ENCODE data around the gene FLCN. TPM values are rescaled to one million over a fixed set of nuclear protein-coding genes. Genes with fewer than 3 reads are reported as not detected.
"Not testable (repeated sequence)": the region's sequence is repeated elsewhere in the genome, so short reads cannot be mapped to it uniquely, and the experiment has no call there.

Gene FLCN
- total RNA-seq, 2 experiments from 2014 or later: 36.2 to 47.7 TPM

DNA sequence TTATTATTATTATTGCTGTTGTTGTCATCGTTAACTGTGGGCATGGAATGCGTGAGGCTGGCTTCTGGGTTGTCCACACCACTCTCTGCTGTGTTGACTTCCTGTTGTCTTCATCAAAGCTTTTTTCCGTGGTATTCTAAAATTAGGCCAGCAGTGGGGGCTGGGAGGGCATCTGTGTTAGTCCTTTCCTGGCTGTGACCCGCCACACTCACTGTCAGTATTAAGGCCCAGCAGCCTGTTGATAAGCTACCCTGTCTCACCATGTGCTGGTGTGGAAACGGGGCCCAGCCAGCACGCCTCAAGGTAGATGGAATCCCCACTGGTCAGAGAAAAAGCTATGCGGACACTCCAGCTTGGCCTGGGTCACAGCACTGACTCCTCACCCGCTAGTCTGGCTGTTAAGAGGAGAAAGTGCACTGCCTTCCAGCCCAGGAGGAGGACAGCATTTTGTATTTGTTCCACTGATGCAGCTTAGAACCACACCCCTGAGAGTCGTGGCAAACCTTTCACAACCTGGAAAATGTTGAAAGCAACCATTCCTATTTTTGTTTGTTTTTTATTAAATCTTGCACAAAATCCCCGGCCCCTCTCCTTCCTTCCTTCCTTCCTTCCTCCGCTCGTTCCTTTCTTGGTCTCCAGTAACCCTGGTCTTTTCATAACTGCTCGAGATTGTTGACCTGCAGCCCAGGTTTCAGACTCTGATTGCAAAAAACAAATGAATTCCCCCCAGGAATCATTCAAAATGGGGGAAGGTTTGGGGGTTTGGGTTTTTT is 51.8 kb downstream of the FLCN start:
- H3K27ac Mint-ChIP-seq: peak overlapping the region; percentile 93
- H3K4me1 Mint-ChIP-seq: peaks cover 62% of the 10 kb centered on the region
- H3K9me3 Mint-ChIP-seq (ENCODE audit: low read depth); H3K27me3 Mint-ChIP-seq: not testable (repeated sequence)
- CTCF ChIA-PET: interaction anchor here (0.8 to 1.4 kb wide), 2 partner anchors 10 to 43 kb away, joined by 3 to 5 read pairs; no protein-coding TSS in a partner anchor
- DNase-seq (peak; percentile 71), ATAC-seq (peak; percentile 32)
- peaks cover 41% of the 10 kb centered on the region for H3K36me3 Mint-ChIP-seq
- peak overlapping the region; percentile 29 for H3K4me3 Mint-ChIP-seq

DNA sequence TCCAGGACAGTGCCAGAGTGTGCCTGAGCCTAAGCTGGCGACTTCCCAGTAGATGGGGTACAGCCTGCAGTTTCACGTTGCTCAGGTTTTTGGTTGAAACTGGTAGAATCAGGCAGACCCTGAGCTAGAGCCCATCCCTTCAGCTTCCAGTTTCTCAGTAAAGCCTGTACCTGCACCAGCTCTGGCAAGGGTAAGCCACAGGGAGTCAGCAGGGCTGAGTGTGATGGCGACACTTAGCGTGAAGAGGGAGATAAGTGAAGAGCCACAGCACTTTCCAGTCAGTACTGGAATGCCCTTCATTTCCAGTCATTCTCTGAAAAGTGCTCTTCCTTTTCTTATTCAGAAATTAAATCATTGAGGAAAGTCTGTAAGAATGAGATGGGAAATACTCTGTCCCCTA is 53.2 kb downstream of the FLCN start:
- ATAC-seq (no peak), DNase-seq (no peak)
- Mint-ChIP-seq H3K4me3 (no peak overlapping the region), H3K27ac (peak overlapping the region; percentile 93), H3K4me1 (peaks cover 74% of the 10 kb centered on the region), H3K36me3 (peaks cover 48% of the 10 kb centered on the region), H3K27me3 (no peaks in the 10 kb centered on the region), H3K9me3 (ENCODE audit: low read depth) (no peaks in the 10 kb centered on the region)
- CTCF ChIA-PET: interaction anchor here (1.5 kb wide), 1 partner anchor 11 kb away, joined by 4 read pairs; no protein-coding TSS in a partner anchor

GRCh38 chr17:17182598-17183136 is 54.3 kb downstream of the FLCN start:
- no peak overlapping the region for H3K4me3 Mint-ChIP-seq
- H3K9me3 Mint-ChIP-seq (ENCODE audit: low read depth): no peaks in the 10 kb centered on the region
- H3K4me1 Mint-ChIP-seq: peaks cover 85% of the 10 kb centered on the region
- peak overlapping the region; percentile 93 for H3K27ac Mint-ChIP-seq
- no peak for ATAC-seq
- CTCF ChIA-PET: interaction anchor here (1.5 kb wide), 1 partner anchor 10 kb away, joined by 4 read pairs; no protein-coding TSS in a partner anchor
- peaks cover 52% of the 10 kb centered on the region for H3K36me3 Mint-ChIP-seq
- no peak for DNase-seq
- no peaks in the 10 kb centered on the region for H3K27me3 Mint-ChIP-seq

DNA sequence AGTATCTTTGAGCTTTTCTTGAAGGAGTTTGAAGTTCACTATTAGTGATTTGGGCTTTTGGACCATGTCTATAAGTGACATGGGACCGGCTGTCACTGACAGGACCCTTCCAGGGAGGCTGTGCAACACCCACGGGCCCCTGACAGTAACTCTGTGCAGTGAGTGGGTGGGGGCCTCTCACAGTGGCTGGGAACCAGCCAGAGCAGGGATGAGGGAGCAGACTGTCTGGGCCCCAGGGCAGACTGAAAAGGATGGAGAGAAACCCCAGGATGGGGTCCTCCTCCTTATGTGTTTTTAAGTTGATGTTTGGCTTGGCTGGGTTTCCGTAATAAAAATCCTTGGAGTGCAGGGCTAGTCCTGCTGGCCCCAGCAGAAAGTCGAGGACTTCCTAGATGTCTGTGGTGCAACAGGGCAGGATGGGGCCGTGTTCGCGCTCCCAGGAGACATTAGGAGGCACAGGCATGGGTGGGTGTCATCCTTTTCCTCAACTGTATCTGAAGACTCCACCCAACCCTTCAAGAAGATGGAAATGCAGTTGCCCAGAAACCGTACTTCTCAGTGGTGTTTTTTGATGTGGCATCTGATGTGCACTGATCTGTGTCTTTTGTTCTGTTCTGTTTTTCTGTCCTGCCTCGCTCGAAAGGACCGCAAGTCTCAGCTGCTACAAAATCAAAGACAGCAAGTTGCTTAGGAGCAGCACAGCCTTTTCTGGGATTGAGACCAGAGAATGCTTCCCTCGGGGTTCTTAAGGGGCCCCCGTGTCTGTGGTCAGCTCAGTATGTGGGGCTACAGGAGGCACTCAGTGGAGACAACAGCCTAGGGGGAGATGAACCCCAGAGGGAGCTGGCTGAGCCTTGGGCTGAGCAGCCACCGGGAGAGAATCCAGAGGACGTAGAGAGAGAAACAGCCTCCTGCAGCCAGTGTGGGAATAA is 55.0 kb downstream of the FLCN start:
- Mint-ChIP-seq H3K36me3 (peaks cover 59% of the 10 kb centered on the region), H3K4me3 (peak overlapping the region; percentile 37), H3K9me3 (ENCODE audit: low read depth) (no peaks in the 10 kb centered on the region), H3K27me3 (no peaks in the 10 kb centered on the region), H3K4me1 (peaks cover 92% of the 10 kb centered on the region), H3K27ac (peak overlapping the region; percentile 88)
- DNase-seq (no peak), ATAC-seq (no peak)
- CTCF ChIA-PET: interaction anchor here (0.8 kb wide), 1 partner anchor 8 kb away, joined by 3 read pairs; no protein-coding TSS in a partner anchor

DNA sequence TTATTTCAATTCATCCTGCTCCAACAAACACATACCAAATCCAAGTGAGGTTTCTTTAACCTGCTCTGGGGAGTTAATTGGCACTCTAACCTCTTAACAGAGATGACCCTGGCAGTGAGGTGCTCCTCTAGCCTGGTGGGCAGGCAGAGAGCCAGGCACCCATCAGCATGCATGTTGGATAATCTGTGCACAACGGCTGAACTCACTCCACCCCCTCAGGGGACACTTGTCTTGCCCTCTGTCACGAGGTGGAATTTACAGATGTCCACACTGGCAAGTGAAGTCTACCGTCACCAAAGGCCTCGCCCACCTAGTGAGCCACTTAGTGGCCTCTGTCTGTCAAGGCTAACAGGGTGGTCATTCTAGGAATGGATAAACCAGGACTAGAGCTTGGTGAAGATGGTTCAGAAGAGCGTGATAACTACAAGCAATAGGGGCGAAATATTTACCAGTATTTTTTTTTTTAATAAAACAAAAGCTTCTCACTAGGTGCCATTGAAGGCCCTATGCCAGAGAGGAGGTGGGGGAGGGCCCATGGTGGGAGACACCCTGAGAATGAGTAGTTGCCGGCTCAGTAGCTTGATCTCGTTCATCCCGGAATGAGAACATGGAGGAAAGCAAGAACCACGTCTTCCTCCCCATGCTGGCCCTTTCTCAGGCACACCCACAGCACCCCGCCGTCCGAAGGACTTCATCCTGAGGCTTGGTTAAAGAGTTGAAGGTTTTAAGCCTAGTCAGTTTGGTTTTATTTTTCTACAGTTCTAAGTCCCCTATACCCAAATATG is 56.0 kb downstream of the FLCN start:
- CTCF ChIA-PET: interaction anchor here (0.8 kb wide), 1 partner anchor 9 kb away, joined by 3 read pairs; no protein-coding TSS in a partner anchor
- no peak for DNase-seq
- H3K36me3 Mint-ChIP-seq: peaks cover 65% of the 10 kb centered on the region
- H3K9me3 Mint-ChIP-seq (ENCODE audit: low read depth): no peaks in the 10 kb centered on the region
- H3K4me1 Mint-ChIP-seq: peaks cover 92% of the 10 kb centered on the region
- H3K27me3 Mint-ChIP-seq: no peaks in the 10 kb centered on the region
- peak overlapping the region; percentile 71 for H3K4me3 Mint-ChIP-seq
- peak overlapping the region; percentile 98 for H3K27ac Mint-ChIP-seq
- no peak for ATAC-seq

GRCh38 chr17:17180141-17180603 is 56.8 kb downstream of the FLCN start:
- no peaks in the 10 kb centered on the region for H3K27me3 Mint-ChIP-seq
- peak overlapping the region; percentile 71 for H3K4me3 Mint-ChIP-seq
- ATAC-seq: peak; percentile 30
- peaks cover 92% of the 10 kb centered on the region for H3K4me1 Mint-ChIP-seq
- peak; percentile 56 for DNase-seq
- peak overlapping the region; percentile 98 for H3K27ac Mint-ChIP-seq
- no peaks in the 10 kb centered on the region for H3K9me3 Mint-ChIP-seq (ENCODE audit: low read depth)
- CTCF ChIA-PET: interaction anchor here (0.6 to 1.8 kb wide), 3 partner anchors 9 to 1003 kb away, joined by 3 to 5 read pairs (median 3); partner anchors contain the start of gene ALKBH5
- H3K36me3 Mint-ChIP-seq: peaks cover 57% of the 10 kb centered on the region

- Mint-ChIP-seq H3K36me3 (peaks cover 56% of the 10 kb centered on the region), H3K4me3 (peak overlapping the region; percentile 71), H3K27me3 (no peaks in the 10 kb centered on the region), H3K9me3 (ENCODE audit: low read depth) (no peaks in the 10 kb centered on the region), H3K27ac (peak overlapping the region; percentile 98), H3K4me1 (peaks cover 89% of the 10 kb centered on the region)
- DNase-seq (peak; percentile 55), ATAC-seq (peak; percentile 86)
- CTCF ChIA-PET: interaction anchor here (0.6 to 1.8 kb wide), 3 partner anchors 9 to 1004 kb away, joined by 3 to 5 read pairs (median 3); partner anchors contain the start of gene ALKBH5
Measured at GRCh38 chr17:17179371-17179827, 57.6 kb downstream of the FLCN start.

DNA sequence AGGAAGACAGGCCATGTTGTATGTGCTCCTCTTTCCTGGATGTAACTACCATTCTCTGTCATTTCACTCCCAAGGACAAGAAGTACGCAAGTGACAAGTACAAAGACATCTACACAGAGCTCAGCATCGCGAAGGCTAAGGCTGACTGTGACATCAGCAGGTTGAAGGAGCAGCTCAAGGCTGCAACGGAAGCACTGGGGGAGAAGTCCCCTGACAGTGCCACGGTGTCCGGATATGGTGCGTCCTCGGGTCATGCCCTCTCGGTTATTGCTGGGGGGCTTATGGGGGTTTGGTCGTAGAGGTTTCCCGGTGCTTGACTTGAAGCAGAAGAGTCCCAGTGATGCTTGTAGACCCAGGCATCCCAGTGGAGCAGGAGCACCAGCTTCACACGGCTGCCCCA is 59.8 kb downstream of the FLCN start:
- Mint-ChIP-seq H3K4me3 (peak overlapping the region; percentile 10), H3K4me1 (peaks cover 90% of the 10 kb centered on the region), H3K9me3 (ENCODE audit: low read depth) (no peaks in the 10 kb centered on the region), H3K27me3 (no peaks in the 10 kb centered on the region), H3K36me3 (peaks cover 59% of the 10 kb centered on the region), H3K27ac (peak overlapping the region; percentile 71)
- CTCF ChIA-PET: interaction anchor here (0.6 to 1.1 kb wide), 2 partner anchors 13 to 24 kb away, joined by 3 read pairs; no protein-coding TSS in a partner anchor
- DNase-seq: no peak
- ATAC-seq: no peak

- no peak for ATAC-seq
Measured at GRCh38 chr17:17176341-17176740, 60.6 kb downstream of the FLCN start.

DNA sequence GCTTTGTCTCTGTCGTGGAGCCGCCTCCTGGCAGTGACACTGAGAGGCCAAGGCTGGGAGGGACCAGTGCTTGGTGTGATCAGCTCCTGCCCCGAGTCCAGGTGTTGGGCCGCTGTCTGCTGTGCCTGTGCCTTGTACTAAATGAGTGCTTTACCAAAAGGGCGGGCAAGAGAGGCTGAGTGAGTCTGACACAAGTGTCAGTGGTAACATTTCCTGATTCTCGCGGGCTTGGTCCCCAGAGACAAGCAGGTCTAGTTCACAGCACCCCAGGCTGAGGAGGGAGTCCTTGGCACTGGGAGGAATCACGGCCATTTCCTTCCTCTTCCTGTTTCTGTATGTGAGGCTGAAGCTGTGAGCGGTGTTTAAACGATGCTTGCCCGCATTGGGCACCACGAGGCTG is 61.1 kb downstream of the FLCN start:
- H3K4me1 Mint-ChIP-seq: peaks cover 90% of the 10 kb centered on the region
- H3K9me3 Mint-ChIP-seq (ENCODE audit: low read depth): no peaks in the 10 kb centered on the region
- ATAC-seq (no peak), DNase-seq (no peak)
- H3K27me3 Mint-ChIP-seq: no peaks in the 10 kb centered on the region
- peaks cover 56% of the 10 kb centered on the region for H3K36me3 Mint-ChIP-seq
- CTCF ChIA-PET: interaction anchor here (0.9 to 1.3 kb wide), 2 partner anchors 10 to 184 kb away, joined by 3 read pairs; no protein-coding TSS in a partner anchor
- peak overlapping the region; percentile 64 for H3K27ac Mint-ChIP-seq
- H3K4me3 Mint-ChIP-seq: no peak overlapping the region

More at GRCh38 chr17:17176341-17176740, 60.6 kb downstream of the FLCN start:
- DNase-seq: no peak
- peak overlapping the region; percentile 15 for H3K4me3 Mint-ChIP-seq
- H3K27me3 Mint-ChIP-seq: no peaks in the 10 kb centered on the region
- H3K4me1 Mint-ChIP-seq: peaks cover 89% of the 10 kb centered on the region
- CTCF ChIA-PET: interaction anchor here (1.3 kb wide), 1 partner anchor 184 kb away, joined by 3 read pairs; no protein-coding TSS in a partner anchor
- H3K36me3 Mint-ChIP-seq: peaks cover 57% of the 10 kb centered on the region
- peak overlapping the region; percentile 64 for H3K27ac Mint-ChIP-seq
- H3K9me3 Mint-ChIP-seq (ENCODE audit: low read depth): no peaks in the 10 kb centered on the region

DNA sequence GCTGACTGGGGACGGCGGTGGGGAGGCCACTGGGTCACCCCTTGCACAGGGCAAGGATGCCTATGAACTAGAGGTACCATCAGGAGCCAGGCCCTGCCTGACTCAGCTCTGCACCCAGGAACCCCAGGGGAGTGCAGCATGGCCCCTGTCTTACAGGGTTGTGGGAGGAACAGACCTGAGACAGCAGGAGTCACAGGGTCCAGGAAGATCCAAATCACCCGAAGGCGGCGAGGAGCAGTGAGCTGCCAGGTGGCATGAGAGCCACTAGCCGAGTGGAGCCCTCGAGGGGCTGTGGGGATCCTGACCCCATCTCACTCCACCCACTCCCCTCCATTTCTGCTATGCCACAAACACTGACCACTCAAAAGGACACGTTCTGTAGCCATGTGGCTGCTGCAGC is 61.6 kb downstream of the FLCN start:
- CTCF ChIA-PET: interaction anchor here (0.9 to 1.3 kb wide), 2 partner anchors 10 to 183 kb away, joined by 3 read pairs; no protein-coding TSS in a partner anchor

DNA sequence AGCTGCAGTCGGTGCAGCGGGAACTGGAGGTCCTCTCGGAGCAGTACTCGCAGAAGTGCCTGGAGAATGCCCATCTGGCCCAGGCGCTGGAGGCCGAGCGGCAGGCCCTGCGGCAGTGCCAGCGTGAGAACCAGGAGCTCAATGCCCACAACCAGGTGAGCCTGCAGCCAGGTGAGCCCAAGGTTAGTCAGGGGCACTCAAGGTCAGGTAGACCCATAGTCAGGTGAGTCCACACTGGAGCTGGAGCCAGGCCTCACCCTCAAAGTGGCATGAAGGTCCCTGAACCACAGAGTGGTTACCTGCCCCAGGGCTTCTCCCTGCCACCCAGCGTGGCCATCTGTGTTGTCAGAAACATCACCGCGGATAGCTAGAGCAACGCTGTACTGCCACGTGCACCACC is 63.0 kb downstream of the FLCN start:
- Mint-ChIP-seq H3K4me1 (peaks cover 74% of the 10 kb centered on the region), H3K4me3 (no peak overlapping the region), H3K27ac (peak overlapping the region; percentile 84), H3K9me3 (ENCODE audit: low read depth) (no peaks in the 10 kb centered on the region), H3K36me3 (peaks cover 41% of the 10 kb centered on the region), H3K27me3 (no peaks in the 10 kb centered on the region)
- DNase-seq: no peak
- CTCF ChIA-PET: no interaction called here
- no peak for ATAC-seq

More for the DNA sequence above, 61.6 kb downstream of the FLCN start:
- Mint-ChIP-seq H3K36me3 (peaks cover 50% of the 10 kb centered on the region), H3K4me1 (peaks cover 87% of the 10 kb centered on the region), H3K27ac (peak overlapping the region; percentile 64), H3K27me3 (no peaks in the 10 kb centered on the region), H3K9me3 (ENCODE audit: low read depth) (no peaks in the 10 kb centered on the region), H3K4me3 (no peak overlapping the region)
- DNase-seq (no peak), ATAC-seq (no peak)
